ENCODE data around the gene CCDC82.
"Not testable (repeated sequence)": the region's sequence is repeated elsewhere in the genome, so short reads cannot be mapped to it uniquely, and the experiment has no call there.

DNA sequence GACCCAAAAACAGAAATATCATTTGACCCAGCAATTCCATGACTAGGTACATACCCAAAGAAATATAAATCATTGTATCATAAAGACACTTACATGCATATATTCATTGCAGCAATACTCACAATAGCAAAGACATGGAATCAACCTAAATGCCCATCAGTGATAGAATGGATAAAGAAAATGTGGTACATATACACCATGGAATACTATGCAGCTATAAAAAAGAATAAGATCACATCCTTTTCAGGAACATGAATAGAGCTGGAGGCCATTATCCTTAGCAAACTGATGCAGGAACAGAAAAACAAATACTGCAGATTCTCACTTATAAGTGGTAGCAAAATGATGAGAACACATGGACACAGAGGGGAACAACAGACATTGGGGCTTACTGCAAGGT is 42.9 kb upstream of the CCDC82 start:
- TF ChIP-seq, protein P1, sequence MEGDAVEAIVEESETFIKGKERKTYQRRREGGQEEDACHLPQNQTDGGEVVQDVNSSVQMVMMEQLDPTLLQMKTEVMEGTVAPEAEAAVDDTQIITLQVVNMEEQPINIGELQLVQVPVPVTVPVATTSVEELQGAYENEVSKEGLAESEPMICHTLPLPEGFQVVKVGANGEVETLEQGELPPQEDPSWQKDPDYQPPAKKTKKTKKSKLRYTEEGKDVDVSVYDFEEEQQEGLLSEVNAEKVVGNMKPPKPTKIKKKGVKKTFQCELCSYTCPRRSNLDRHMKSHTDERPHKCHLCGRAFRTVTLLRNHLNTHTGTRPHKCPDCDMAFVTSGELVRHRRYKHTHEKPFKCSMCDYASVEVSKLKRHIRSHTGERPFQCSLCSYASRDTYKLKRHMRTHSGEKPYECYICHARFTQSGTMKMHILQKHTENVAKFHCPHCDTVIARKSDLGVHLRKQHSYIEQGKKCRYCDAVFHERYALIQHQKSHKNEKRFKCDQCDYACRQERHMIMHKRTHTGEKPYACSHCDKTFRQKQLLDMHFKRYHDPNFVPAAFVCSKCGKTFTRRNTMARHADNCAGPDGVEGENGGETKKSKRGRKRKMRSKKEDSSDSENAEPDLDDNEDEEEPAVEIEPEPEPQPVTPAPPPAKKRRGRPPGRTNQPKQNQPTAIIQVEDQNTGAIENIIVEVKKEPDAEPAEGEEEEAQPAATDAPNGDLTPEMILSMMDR (IDR thresholded peaks at IDR 0.05; ENCODE audit: low read depth, low read length, poor library complexity, severe bottlenecking): not testable (repeated sequence)
- TF ChIP-seq EZH2phosphoT487 (IDR thresholded peaks at IDR 0.05; ENCODE audit: borderline replicate concordance, low read length): not testable (repeated sequence)

Data from DOHH2 (cell line).